Measurements from ENCODE around the gene NRG2. TPM values are rescaled to one million over a fixed set of nuclear protein-coding genes. Genes with fewer than 3 reads are reported as not detected.
A peak's percentile ranks its signal among the peaks of the same experiment; 100 is the strongest.

NRG2 gene
- total RNA-seq, 1 donor from 2014 or later = 13.9 TPM

DNA sequence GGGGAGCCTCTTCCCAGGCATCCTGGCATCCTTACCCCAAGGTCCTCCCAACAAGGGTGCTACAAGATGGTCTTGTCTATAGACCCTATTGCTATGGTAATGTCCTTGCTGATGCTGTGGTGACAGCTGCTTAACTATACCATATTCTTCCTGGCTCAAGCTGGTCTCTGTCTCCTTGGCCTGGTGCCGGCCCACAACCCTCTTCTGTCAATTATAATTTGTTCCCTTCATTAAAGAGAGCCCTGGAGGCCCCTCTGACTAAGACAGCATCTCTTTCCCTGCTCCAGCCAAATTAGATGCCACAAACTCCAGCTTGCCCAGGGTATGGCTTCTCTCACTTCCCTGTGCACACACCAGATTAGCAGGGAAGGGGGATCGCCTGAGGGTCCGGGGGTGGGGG, 160.8 kb downstream of the NRG2 start:
- no peak for DNase-seq (ENCODE audit: low spot score)

DNA sequence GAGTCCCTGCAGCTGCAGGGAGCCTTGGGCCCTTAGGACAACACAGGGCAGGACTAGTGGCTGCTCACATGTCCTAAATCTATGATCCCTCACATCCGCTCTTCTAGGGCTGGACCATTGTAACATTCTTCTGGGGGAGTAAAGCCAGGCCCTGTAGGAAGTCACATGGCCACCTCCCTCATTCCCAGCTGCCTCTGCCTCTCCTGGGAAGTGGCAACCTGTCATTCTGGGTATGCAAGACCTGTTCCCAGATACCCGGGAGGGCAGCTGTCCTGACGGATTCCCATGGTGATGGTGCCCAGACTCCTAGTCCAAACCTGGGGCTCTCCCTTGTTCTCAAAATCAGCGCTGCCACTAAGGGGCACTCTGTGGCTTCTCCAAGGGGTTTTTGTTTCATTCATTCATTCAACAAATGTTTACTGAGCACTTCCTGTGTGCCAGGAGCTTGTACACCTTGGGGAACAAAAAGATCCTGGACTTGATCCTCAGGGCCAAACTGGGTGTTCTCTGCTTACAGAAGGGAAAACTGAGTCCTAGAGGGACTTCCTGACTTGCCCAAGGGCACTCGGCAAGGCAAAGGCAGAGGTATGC, 161.9 kb downstream of the NRG2 start:
- DNase-seq (ENCODE audit: low spot score) = no peak

- DNase-seq (ENCODE audit: low spot score) = no peak
These were observed 162.5 kb downstream of the NRG2 start for GRCh38 chr5:139880416-139881142.

- no peak for DNase-seq (ENCODE audit: low spot score)
These were observed 165.0 kb downstream of the NRG2 start for GRCh38 chr5:139878093-139878492.

DNA sequence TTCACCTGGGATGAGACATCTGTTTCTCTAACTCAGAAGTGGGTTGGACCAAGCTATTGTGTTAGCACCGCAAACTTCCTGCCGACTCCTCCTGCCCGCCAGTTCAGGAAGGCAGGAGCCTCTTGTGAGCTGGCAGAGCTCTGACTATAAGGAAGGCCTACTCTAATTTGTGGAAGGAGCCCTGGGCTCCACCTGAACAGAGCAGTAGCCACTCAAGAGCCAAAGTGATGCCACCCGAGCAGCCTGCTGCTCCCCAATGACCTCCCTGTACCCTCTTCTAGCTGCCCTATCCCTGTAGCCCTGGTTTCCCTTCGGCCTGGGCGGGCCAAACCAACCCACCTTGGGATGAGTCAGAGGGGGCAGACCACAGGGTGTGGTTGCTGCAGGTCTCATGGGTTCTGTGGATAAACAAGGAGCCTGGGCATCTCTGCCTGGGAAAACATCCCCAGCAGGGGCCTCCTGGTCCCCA, 165.9 kb downstream of the NRG2 start:
- DNase-seq (ENCODE audit: low spot score) = no peak

- no peak for DNase-seq (ENCODE audit: low spot score)
These were observed 167.1 kb downstream of the NRG2 start for GRCh38 chr5:139875957-139876356.

GRCh38 chr5:139872851-139873794, 170.0 kb downstream of the NRG2 start:
- no peak for DNase-seq (ENCODE audit: low spot score)

DNA sequence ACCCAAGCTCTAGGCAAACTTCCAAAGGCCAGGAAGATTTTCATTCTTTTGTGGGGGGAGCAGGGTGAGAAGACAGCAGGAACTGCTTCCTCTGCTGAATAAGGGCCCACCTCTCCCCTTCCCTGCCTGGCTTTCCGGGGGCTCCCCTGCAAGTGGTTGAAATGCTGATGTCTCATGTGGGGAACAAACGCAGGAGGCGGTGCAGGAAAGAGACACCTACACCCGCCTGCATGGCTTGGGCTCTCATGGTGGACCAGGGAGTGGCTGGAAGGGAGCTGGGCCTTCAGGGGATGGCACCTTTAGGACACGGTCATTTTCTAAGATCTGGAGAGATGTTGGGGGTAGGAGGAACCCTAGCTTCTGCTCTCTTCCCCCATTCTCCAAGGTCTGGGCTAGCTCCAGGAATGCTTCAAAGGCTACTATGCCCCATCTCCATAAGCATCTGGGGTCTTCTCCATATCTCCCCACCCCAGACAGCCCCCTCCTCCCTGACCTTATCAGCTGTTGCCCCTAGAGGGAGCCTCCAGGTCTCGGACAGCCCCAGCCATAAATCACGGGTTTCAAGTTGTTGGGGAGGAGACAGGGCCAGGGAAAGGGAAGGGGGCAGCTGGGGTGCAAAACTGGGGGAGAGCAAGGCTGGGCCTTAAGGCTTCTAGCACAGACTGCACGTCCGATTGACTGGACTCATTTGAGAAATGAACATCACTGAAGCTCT, 170.9 kb downstream of the NRG2 start:
- DNase-seq (ENCODE audit: low spot score) = no peak

GRCh38 chr5:139871614-139872013, 171.5 kb downstream of the NRG2 start:
- no peak for DNase-seq (ENCODE audit: low spot score)

DNA sequence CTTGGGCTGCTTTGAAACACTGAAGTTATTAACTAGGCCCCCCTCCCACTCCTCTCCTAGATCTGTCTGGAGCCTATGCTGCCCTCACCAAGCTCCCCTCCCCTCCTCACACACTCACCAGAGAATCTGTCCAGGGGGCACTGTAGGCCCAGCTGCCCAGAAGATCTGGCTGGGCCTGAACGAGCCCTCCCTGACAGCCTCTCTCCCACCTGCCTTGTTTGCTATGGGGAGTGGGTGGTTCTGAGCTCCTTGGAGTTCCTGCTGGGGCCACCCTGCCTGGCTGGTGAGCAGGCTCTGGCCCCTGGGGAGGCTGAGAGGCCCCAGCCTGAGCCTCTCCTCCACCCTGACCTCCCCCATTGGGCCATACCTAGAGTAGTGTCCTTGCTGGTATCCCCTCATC, 172.4 kb downstream of the NRG2 start:
- no peak for DNase-seq (ENCODE audit: low spot score)

DNA sequence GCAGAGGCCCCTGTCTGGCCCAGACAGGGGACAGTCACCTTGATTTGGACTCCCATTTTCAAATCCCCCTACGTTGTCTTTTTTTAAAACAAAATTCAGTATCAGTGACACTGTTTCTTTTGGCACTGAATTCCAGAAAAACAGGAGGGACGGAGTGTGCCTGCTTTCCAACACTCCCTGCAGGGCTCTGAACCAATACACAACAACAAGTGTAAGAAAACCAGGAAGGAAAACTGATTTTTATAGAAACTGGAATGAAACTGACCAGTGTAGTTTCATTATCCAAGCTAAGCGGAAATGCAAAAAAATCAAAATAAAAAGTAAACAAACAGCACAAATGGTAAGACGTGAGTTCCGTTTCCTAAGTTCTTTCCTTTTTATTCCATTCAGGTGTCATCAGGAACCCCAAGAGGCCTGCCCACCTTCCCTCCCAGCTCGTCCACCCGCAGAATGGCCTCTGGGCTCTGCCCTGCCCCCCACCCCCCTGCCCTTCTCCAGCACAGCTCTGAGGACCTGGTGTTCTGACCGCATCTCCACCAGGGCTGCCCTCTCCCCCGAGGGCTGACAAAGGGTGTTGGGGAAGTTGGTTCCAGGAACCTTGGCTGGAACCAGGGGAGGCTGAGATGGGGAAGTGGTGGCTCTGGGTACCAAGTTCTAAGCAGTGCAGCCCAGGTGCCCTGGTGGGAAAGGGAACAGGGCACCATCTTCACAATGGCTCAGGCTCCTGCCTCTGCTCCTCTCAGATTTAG, 173.9 kb downstream of the NRG2 start:
- no peak for DNase-seq (ENCODE audit: low spot score)

DNA sequence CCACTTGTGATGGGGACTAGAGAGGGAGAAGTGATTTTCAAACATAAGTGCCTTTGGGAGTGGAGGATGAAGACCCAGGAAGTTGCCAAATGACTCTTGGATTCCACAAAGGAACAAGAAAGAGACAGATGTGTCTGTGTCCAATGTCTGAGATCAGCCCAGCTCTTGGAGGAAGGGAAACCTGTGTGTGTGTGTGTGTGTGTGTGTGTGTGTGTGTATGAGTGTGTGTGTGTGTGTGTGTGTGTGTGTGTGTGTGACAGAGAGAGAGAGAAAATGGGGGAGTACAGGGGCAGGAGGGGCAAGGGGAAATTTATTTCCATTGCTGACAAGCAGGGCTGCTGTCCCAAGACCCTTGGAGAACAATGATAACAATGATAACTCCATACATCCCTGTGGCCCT, 175.5 kb downstream of the NRG2 start:
- no peak for DNase-seq (ENCODE audit: low spot score)

- no peak for DNase-seq (ENCODE audit: low spot score)
These were observed 176.0 kb downstream of the NRG2 start for GRCh38 chr5:139867109-139867508.

- DNase-seq (ENCODE audit: low spot score) = no peak
These were observed 178.2 kb downstream of the NRG2 start for GRCh38 chr5:139864716-139865483.

DNA sequence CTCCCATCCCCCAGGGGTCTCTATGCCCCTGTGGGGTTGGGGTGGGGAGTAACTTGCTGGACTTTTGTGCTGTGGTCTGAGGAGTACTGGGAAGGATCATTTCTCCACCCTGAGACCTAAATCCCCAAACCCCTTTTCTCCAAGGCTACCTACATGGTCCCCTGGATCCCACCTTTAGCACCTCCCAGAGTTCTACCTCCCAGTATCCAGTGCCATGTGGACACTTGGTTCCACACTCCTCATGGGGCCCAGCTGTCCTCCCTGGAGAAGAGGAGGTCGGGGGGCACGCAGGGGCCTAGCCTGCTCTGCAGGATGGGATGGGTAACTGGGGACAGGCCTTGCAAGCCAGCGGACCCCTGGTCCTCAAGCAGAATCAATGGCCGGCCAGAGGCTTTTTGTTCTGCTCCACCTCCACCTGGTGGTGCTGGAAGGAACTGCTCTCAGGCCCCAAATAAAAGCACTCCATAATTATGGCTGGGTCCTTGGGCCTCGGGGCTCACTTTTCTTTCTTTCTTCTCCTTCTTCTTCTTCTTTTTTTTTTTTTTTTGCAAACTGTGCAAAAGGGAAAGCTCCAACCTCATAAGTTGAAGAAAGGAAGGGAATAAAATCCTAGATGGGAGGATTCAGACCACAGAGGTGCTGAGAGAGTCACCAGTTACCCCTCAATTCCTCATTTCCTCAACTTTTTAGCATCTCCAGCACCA, 179.1 kb downstream of the NRG2 start:
- DNase-seq (ENCODE audit: low spot score) = peak; percentile 77

- DNase-seq (ENCODE audit: low spot score) = peak; percentile 82
These were observed 179.7 kb downstream of the NRG2 start for GRCh38 chr5:139863361-139863760.

DNA sequence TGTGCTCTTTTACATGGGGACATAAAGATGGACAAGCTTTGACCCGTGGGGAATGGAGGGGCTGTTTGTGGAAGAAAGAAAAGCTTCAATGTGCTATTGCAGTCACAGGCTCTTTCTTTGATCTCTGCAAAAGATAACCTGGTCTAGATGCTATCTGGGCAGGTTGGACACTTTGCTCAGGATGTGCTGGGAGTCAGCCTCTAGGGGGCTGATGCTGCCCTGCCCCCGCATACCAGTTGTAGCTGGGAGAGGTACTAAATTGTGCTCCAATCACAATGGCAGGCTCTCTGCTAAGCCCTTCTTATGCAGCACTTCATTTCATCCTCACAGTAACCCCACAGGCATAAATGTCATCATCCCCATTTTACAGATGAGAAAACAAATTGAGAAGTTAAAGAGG, 180.3 kb downstream of the NRG2 start:
- DNase-seq (ENCODE audit: low spot score) = no peak

GRCh38 chr5:139862313-139862712, 180.8 kb downstream of the NRG2 start:
- no peak for DNase-seq (ENCODE audit: low spot score)

GRCh38 chr5:139861889-139862207, 181.3 kb downstream of the NRG2 start:
- DNase-seq (ENCODE audit: low spot score) = no peak
